NCI-H524 (cell line): ENCODE results near the gene RNF224.

ENCODE experiments used
- DNase-seq, 2 experiments: peaks; one replicate each; lab custom pipeline; 2025; lab: John Stamatoyannopoulos, UW

RNF224 gene

GRCh38 chr9:137192448-137192780 is 34.9 kb upstream of the RNF224 start:
- no peak for DNase-seq

DNA sequence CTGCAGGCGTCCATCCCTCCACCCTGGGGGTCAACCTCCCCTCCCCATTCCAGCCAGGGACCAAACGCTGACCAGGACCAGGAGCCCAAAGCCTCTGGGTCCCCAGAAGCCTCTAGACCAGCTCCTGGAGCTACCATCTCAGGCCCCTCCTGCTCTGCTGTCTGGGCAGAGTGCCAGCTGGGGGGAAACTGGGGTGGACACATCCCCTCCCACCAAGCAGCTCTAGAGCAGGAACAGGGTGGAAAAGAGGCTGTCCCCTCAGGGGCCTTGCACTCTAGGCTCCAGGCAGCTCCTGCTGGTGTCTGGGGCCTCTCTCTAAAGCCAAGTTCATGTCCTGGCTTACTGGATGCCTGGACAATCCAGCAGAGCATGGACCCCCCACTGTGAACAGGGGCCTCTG is 34.4 kb upstream of the RNF224 start:
- DNase-seq = no peak

DNA sequence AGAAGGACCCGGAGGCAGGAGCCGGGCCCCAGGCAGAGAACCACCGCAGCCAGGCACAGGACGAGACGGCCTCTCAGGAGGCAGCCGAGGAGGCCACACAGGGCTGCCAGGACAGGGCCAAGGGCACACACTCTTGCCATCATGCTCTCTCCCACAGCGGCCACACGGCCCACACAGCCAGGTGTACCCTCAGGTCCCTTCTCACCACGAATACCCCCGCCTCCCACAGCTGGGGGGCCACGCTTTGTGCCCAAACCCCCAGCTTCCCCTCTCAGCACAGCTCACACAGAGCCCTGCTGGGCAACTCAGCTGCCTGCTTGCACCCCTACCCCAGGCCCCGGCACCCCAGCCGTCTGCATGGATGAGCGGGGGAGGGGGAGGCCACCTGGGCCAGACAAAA is 33.5 kb upstream of the RNF224 start:
- DNase-seq = no peak

- DNase-seq = peak; percentile 42 to 80
Measured at GRCh38 chr9:137194388-137194787, 32.9 kb upstream of the RNF224 start.

GRCh38 chr9:137194909-137195308 is 32.4 kb upstream of the RNF224 start:
- no peak for DNase-seq

DNA sequence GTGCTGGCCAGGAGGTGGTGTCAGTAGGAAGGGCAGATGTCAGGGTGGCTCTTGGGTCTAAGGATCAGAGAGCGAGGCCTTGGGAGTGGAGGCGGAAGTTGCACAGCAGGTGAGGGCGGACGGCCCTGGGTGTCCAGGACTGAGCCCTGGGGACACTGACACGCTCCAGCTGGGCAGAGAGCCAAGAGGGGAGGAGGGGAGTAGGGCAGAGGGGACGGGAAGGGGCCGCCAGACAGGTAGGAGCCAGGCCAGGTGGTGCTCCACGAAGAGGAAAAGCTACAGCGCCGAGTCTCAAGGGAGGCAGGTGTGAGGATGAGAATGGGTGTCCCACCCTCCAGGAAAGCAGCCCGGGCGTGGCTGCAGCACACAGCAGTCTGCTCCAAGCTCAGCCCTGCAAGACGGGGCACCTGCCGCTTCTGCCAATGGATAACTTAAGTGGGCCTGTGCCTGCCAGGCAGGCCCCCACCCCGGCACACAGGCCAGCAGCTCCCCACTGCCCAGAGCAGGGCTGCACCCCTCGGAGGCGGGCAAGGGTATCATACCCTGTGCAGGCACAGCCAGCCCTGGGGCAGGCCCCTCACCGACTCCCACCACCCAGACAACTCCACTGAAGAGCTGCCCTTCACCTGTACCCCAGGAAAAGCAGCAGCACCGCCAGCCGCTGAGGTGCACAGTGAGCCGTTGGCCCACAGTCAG is 31.6 kb upstream of the RNF224 start:
- no peak for DNase-seq

DNA sequence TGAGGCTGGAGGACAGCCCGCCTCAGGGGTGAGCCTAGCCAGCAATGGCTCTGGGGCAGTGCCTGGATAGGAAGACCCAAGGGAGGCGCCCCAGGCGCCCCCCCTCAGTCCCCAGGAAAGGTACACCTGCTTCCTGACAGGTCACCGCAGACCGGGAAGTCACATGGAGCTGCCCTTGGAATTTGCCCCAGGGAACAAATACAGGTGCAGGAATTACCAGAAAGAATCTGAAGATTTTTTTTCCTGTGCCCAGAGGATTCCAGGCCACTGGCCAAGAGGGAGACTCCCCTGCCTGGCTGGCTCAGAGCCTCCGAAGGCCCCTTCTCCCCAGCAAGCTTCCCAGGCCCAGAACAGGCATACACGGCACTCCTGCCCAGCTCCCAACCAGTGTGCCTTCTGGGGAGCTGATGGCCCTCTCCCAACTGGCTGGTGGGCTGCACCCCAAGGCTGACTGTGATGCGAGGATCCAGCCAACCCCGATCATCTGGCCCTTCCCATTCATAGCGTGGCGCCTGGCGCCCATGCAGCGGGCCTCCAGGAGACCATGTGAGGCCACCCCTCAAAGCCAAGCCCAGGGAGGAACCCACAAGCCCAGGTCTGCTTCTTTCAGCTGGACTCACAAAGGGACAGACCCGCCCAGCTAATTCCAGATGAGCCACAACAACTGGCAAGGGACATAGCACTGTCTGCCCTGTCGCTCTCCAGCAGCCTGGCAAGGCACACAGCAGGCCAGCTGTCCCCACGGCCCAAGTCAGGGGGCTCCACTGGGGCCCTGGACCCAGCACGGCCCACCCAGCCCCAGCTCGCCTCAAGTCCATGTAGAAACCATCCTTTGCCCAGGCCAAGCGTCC is 29.0 kb upstream of the RNF224 start:
- no peak for DNase-seq

DNA sequence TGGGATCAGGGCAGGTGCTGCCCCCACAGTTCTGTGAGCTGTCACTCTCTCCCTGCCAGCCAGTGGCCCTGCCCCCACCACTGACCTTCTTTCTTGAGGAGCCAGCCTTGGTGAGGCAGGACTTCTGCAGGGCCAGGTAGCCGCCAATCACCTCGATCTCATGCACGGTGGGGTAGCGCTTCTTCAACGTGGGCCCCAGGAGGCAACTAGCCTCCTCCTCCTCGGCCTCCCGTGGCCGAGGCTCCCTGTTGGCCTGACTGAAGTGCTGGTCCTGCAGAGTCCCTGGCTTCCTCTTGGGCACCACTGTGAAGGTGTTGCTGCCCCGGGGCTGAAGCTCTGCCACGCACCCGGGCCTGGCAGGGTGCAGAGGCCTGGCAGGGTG is 28.4 kb upstream of the RNF224 start:
- no peak for DNase-seq

DNA sequence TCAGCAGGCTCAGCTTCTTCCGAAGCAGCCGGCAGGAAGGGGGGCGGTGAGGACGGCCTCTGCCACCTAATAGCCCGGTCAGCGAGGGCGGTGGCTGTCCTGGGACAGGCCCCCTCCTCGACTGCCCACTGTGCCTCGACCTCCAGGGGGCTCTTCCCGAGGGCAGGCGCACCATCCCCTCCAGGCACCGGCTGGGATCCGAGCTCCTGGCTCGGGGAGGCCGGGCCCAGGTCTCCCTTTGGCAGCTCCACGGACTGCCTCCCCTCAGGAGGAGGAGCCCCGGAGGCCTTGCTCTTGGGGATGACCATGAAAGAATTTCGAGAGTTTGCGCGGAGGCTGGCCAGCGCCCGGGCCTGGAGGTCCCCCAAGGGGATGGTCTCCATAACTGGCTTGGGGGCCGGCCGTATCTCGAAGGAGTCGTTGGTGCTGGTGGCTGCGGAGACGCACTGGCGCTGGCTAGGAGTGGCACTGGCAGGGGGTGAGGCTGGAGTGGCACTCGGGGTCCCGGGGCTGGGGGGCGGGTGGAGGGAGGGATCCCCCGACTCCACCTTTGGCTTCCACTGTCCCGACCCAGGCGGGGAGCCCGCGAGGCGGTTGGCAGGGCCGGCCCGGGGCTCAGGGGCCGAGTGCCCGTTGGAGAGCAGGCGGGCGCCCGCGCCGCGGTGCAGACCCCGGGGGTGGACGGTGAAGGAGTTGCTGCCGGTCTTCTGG is 27.7 kb upstream of the RNF224 start:
- DNase-seq = no peak

- peak; percentile 100 for DNase-seq
Measured at GRCh38 chr9:137200311-137201204, 26.7 kb upstream of the RNF224 start, which contains the start of gene TPRN. Gene TPRN (minus strand): TSS chr9:137200741. CDS start chr9:137200711, 30 bp downstream.

DNA sequence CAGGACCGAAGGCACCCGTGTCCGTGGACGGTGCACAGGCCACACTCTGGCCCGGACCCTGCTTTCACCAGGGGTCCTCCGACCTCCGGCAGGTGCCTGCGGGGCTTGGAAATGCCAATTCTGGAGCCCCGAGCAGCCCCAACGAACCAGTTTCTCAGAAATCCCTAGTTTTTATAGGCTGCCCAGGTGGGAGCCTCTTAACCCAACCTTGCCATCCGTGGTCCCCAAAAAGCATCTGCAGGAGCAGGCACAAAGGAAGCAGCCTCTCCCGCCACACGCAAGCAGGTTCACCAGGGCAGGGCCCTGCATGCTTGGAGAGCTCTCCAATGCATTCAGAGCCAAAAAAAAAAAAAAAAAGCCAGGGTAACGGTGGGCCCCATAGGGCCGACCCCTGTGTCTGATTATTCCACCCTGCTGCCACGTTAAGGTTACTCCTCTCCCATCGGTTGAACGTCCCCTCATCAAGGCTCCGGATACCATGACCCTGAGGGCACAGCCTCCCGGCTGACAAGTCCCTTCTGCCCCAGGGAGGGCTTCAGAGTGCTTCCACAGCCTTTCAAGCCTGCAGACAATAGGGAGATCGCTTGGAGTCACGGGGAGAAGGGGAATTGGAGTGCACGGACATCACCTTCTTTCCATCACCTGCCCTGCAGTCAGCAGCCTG is 26.0 kb upstream of the RNF224 start:
- no peak for DNase-seq

- DNase-seq = no peak
Measured at GRCh38 chr9:137202966-137203365, 24.3 kb upstream of the RNF224 start.

- DNase-seq = no peak
Measured at GRCh38 chr9:137204731-137205125, 22.6 kb upstream of the RNF224 start.

- DNase-seq = peak; percentile 44 to 79
Measured at GRCh38 chr9:137205126-137206069, 21.9 kb upstream of the RNF224 start, which contains the start of the genes NDOR1 and TMEM203. Gene NDOR1 (plus strand): TSS chr9:137205700. CDS start chr9:137205778, 78 bp downstream. Gene TMEM203 (minus strand): TSS chr9:137205648. CDS start chr9:137205414, 234 bp downstream.

GRCh38 chr9:137206602-137207001 is 20.7 kb upstream of the RNF224 start:
- DNase-seq = no peak

DNA sequence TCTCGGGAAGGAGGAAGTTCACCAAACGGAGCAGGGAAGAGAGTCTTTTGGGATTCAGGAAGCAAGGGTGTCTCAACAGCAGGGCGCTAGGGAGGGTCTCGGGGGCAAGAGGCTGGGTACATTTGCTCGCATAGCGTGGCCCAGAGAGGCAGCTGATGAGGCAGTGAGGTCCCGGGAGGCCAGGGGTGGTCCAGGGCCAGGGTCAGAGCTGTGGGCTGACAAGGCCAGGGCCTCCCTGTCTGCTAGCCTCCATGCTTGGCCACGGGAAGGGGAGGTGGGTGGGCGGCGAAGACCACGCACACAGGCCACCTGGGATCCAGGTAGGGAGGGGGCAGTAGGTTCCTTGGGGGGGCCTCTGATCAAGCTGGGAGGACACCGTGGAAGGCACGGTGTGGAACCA is 15.8 kb upstream of the RNF224 start:
- no peak for DNase-seq

- no peak for DNase-seq
Measured at GRCh38 chr9:137212520-137212919, 14.8 kb upstream of the RNF224 start.

- no peak for DNase-seq
Measured at GRCh38 chr9:137213160-137214060, 13.9 kb upstream of the RNF224 start.

- no peak for DNase-seq
Measured at GRCh38 chr9:137214620-137215019, 12.7 kb upstream of the RNF224 start.
